ENCODE data around the gene MRC2.

DNA sequence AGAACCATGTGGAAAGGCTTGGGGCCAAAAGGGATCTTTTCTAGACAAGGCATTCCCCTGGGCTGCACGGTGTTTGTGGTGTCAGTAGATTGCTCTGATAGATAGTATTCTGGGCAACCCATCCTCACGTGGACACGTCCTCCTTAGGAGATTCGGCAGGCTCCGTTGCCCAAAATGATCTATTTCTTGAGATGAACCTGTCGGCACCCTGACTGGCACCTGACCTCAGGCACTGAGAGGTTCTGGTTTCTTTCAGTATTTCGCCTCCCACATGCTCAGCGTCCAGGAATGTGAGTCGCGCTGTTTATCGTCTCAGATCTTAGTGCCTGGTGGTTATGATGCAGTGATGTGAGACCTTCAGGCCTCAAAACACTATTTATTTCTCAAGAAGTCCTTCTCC is 91.0 kb downstream of the MRC2 start:
- TF ChIP-seq, protein P1, sequence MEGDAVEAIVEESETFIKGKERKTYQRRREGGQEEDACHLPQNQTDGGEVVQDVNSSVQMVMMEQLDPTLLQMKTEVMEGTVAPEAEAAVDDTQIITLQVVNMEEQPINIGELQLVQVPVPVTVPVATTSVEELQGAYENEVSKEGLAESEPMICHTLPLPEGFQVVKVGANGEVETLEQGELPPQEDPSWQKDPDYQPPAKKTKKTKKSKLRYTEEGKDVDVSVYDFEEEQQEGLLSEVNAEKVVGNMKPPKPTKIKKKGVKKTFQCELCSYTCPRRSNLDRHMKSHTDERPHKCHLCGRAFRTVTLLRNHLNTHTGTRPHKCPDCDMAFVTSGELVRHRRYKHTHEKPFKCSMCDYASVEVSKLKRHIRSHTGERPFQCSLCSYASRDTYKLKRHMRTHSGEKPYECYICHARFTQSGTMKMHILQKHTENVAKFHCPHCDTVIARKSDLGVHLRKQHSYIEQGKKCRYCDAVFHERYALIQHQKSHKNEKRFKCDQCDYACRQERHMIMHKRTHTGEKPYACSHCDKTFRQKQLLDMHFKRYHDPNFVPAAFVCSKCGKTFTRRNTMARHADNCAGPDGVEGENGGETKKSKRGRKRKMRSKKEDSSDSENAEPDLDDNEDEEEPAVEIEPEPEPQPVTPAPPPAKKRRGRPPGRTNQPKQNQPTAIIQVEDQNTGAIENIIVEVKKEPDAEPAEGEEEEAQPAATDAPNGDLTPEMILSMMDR (IDR thresholded peaks at IDR 0.05; ENCODE audit: insufficient read depth, low read depth, low read length): no peak
- no peak for TF ChIP-seq EZH2 (IDR thresholded peaks at IDR 0.05; ENCODE audit: insufficient read depth, low read length)
